Erythroblast (primary cell): Measurements from ENCODE around the gene FANCI.

Experiments
- GATA1 ChIP-seq: IDR thresholded peaks from 2 replicates; pipeline ENCODE4 v1.6.1; 2011; ENCODE audit warnings: low read depth, mild to moderate bottlenecking, control low read depth, low read length, moderate library complexity
- POLR2A ChIP-seq: IDR thresholded peaks from 2 replicates; pipeline ENCODE4 v1.6.1; 2011; ENCODE audit warnings: mild to moderate bottlenecking, low read length

GRCh38 chr15:89301304-89302089, 57.7 kb downstream of the FANCI start:
- TF ChIP-seq POLR2A (no peak), GATA1 (no peak)
